A549 (cell line): ENCODE data around the gene ZCCHC24. TPM values are rescaled to one million over a fixed set of nuclear protein-coding genes. Genes with fewer than 3 reads are reported as not detected.

Experiments used
- polyA plus RNA-seq, 4 experiments: library from polyadenylated mRNA; depleted of rRNA in 3 of 4; stranded (reverse); fragments of >200 nt; fragmentation: RNase III in 1 of 4; extraction: RNeasy Plus Mini Kit Qiagen cat#74134 plus additional on column Dnase treatment in 1 of 4; gene quantifications; 2 replicates in 3 of 4; 3 replicates in 1 of 4; pipeline ENCODE4 v1.2.3, GENCODE V29; 2011 to 2017

ZCCHC24 gene
- polyA plus RNA-seq, 2 of the 4 experiments (the other 2 are of a cell fraction), result 2.4 to 4.2 TPM

Other genes starting within 250 kb of the ZCCHC24 start
- gene PPIF, start 98.2 kb downstream of the ZCCHC24 start, polyA plus RNA-seq (2011; rRNA removed), result 44.8 and 51.9 TPM in 2 replicates
- gene PPIF, start 98.2 kb downstream of the ZCCHC24 start, polyA plus RNA-seq (2017; fragmentation: RNase III; extraction: RNeasy Plus Mini Kit Qiagen cat#74134 plus additional on column Dnase treatment), result 73.1 to 95.5 TPM (median 75.0 TPM) in 3 replicates
- gene EIF5AL1, start 66.9 kb upstream of the ZCCHC24 start, polyA plus RNA-seq (2011; rRNA removed), result 1.7 and 2.7 TPM in 2 replicates
- 1.5 to 5.7 TPM (median 4.1 TPM) in 3 replicates for gene EIF5AL1, start 66.9 kb upstream of the ZCCHC24 start, polyA plus RNA-seq (2017; fragmentation: RNase III; extraction: RNeasy Plus Mini Kit Qiagen cat#74134 plus additional on column Dnase treatment)
- not detected in 2 replicates for gene SFTPA2, start 114.8 kb upstream of the ZCCHC24 start, polyA plus RNA-seq (2011; rRNA removed)
- not detected in 3 replicates for gene SFTPA2, start 114.8 kb upstream of the ZCCHC24 start, polyA plus RNA-seq (2017; fragmentation: RNase III; extraction: RNeasy Plus Mini Kit Qiagen cat#74134 plus additional on column Dnase treatment)
- gene SFTPA1, start 165.3 kb upstream of the ZCCHC24 start, polyA plus RNA-seq (2011; rRNA removed), result not detected in 2 replicates
- not detected in 3 replicates for gene SFTPA1, start 165.3 kb upstream of the ZCCHC24 start, polyA plus RNA-seq (2017; fragmentation: RNase III; extraction: RNeasy Plus Mini Kit Qiagen cat#74134 plus additional on column Dnase treatment)